ENCODE results near the gene CYP4X1.

DNA sequence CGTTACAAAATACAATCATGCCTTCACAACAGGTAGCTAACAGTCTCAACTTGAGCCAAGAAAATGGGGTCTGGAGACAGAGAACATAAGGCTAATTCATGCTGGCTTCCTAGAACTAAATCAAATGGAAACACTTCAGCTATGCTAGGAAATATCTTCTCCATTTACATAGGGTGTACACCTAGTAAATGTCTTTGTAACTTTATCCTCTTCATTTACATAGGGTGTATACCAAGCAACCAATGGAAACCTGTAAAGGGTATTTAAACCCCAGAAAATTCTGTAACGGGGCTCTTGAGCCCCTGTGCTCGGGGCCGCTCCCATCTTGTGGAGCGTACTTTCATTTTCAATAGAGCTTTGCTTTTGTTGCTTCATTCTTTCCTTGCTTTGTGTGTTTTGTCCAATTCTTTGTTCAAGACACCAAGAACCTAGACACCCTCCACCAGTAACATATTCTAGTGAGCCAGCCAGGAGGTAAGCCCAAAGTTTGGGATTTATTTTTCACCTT, 19.5 kb upstream of the CYP4X1 start:
- TF ChIP-seq POLR2A (IDR thresholded peaks at IDR 0.05) = no peak
- TF ChIP-seq, protein P1, sequence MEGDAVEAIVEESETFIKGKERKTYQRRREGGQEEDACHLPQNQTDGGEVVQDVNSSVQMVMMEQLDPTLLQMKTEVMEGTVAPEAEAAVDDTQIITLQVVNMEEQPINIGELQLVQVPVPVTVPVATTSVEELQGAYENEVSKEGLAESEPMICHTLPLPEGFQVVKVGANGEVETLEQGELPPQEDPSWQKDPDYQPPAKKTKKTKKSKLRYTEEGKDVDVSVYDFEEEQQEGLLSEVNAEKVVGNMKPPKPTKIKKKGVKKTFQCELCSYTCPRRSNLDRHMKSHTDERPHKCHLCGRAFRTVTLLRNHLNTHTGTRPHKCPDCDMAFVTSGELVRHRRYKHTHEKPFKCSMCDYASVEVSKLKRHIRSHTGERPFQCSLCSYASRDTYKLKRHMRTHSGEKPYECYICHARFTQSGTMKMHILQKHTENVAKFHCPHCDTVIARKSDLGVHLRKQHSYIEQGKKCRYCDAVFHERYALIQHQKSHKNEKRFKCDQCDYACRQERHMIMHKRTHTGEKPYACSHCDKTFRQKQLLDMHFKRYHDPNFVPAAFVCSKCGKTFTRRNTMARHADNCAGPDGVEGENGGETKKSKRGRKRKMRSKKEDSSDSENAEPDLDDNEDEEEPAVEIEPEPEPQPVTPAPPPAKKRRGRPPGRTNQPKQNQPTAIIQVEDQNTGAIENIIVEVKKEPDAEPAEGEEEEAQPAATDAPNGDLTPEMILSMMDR (IDR thresholded peaks at IDR 0.05) = no peak
